NCI-H446 treated with DMSO at 0.1 percent for 48 hours (cell line): ENCODE data around the gene MMP11.

ENCODE experiments used
- DNase-seq: peaks from one replicate; lab custom pipeline; 2025; lab: John Stamatoyannopoulos, UW

MMP11 gene

DNA sequence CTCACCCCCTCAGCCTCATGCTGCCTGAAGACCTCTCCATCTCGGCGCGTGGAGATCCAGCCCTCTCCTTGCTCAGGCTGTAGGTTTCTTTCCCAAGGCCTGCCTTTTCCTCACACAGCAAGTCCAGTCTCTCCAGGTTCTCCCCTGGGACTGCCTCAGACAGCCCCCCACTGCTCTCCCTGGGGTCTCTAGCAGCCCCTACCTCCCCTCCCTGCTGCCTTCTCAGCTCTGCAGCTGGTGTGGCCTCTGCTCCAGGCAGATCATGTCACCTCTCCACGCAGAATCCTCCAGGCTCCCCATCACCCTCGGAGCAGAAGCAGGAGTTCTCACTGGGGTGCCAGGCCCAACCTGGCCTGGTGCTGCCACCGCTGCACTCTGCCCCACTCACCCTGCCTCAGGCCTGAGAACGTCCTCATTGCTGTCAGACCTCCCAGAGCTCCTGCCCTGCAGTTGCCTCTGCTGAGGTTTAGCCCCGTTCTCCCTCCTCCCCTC is 29.3 kb downstream of the MMP11 start:
- DNase-seq = no peak

GRCh38 chr22:23803001-23803819 is 30.6 kb downstream of the MMP11 start:
- DNase-seq = no peak

DNA sequence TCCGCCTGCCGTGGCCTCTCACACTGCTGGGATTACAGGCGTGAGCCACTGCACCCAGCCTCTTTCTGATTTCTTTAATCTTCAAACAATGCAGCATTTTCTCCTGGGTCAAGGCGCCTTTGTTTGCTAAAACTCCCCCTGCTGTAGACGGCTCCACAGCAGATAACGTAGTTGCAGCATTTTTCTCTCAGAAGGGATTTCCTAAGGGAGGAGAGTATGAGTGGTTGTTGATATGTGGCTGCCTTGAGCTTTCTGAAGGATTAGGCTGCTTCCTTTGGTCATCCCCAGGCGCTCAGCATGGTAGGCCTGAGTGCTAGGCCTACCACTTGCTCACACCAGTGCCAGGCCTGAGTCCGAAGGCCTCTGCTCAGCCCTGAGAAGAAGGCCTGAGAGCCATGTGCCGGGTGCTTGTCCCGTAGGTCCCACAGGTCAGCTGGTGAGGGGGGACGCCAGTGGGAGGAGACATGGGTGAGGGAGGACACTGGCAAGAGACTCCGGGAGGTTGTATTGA is 32.2 kb downstream of the MMP11 start:
- no peak for DNase-seq

DNA sequence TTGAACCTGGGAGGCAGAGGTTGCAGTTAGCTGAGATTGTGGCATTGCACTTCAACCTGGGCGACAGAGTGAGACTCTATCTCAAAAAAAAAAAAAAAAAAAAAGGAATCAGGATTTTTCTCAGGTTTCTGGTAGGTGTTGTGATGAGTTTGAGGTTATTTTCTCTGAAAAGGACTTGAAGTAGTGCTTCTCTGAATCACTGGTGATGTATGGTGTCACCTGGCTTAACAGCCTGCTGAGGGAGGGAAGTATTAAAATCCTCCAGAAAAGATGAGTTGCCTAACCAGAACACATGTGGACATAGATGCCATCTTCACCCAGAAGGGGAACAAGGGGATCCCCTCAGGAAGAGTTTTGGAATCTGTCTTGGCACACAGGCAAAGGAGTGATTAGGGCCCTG is 34.2 kb downstream of the MMP11 start:
- no peak for DNase-seq

DNA sequence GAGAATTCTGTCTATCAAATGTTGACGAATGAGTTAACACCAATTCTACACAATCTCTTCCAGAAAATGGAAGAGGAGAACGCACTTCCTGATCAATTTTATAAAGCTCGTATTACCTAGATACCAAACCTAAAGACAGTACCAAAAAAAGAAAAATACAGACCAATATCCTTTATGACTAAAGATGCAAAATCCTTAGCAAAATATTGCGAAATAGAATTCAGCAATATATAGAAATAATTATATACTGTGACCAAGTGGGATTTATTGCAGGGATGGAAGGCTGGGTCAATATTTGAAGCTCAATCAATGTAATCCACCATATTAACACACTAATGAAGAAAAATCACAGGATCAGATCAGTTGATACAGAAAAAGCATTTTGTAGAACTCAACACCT is 39.7 kb downstream of the MMP11 start:
- DNase-seq = no peak

DNA sequence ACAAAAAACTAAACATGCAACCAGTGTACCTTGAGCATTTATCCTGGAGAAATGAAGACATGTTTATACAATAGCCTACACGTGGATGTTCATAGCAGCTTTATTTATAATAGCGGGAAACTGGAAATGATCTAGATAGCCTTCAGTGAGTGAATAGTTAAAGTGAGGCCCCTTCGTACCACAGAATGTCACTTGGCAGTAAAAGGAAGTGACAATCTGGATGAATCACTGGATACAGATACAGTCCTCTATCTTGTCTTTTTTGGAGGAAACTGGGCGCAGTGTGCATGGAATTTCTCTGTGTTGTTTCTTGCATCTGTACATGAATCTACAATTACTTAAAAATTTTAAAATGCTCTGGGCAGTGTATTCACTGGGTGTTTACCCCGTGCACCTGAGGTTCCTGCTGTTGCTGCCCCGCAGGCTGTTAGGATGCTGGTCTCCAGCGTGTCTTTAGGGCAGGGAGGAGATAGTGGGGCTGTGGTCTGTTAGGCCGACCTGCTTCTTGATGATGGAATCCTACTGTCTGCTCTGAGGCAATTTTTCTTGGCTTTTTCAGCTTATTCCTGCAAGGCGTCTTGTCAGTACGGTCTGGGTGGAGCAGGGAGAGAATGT is 43.0 kb downstream of the MMP11 start:
- DNase-seq = no peak

DNA sequence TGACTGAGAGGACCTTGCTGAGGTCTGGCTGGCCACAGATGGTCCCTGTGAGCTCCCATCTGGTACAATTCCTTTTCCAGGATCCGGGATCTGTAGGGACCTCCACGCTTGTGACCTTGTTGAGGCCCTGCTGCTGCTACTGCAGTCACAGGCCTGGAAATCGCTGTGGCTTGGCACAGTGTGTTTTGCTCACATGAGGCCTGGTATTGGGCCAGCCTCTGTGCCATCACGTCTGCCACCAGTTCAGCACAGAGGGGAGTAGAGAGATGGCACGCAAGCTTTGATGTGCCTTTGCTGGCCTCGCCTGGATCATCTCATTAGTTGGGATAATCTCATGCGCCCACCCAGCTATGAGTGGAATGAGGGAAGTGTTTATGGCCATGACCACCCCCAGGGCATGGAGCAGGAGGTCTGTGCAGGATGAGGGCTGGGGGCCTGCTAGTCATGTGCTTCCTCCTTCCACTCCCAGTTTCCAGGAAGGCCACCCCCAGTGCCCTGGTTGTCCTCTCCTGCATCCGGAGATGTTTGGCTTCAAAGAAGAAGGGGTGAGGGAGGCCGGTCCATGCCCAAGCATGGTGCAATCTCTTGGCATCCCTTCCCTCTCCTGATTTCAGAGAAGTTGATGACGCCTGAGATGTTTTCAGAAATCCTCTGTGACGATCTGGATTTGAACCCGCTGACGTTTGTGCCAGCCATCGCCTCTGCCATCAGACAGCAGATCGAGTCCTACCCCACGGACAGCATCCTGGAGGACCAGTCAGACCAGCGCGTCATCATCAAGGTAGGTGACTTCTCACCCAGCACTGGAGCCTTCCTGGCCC is 43.7 kb downstream of the MMP11 start:
- peak; percentile 59 for DNase-seq

GRCh38 chr22:23817146-23817545 is 44.5 kb downstream of the MMP11 start:
- DNase-seq = no peak

- no peak for DNase-seq
Observed at GRCh38 chr22:23818541-23818940, 45.9 kb downstream of the MMP11 start.

DNA sequence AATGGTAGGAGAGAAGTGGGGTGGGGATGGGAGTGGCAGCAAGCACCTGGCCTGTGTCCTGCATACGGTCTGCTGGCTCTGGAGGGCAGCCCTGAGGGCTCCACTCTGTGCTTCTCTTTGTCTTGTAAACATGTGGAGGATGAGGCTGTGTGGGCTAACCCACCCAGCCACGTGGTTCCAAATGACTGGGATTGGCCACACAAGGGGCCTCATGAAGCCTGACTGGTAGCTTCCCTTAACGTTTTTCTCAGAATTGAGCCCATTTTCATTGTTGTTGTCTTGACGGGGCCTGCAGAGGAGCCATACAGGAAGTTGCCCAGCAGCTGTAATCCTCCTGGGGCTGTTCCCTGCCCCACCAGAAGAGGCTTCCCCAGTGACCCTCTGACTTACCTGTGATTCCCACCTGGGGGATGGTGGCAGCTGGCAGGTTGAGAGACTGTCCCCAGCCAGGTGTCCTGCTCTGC is 48.1 kb downstream of the MMP11 start:
- no peak for DNase-seq

- no peak for DNase-seq
Observed at GRCh38 chr22:23822101-23822671, 49.5 kb downstream of the MMP11 start.

DNA sequence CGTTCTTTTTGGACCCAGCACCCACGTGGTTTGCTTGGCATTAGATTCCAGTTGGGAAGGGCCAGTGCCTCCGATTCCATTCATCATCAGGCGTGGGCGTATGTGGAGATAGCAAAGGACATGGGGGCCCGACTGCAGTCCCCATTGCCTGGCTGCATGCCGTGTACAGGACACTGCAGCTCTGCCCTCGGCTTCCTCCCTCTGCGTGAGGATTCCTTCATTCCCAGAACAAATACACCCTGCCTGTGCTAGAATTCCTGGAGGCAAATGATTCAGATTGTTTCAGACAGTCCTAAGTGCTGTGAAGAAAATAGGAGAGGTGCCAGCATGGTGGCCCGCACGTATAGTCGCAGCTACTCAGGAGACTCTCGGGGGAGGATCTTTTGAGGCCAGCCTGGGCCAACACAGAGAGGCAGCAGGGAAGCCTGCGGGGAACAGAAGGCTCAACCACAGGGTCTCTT is 50.7 kb downstream of the MMP11 start:
- DNase-seq = no peak

DNA sequence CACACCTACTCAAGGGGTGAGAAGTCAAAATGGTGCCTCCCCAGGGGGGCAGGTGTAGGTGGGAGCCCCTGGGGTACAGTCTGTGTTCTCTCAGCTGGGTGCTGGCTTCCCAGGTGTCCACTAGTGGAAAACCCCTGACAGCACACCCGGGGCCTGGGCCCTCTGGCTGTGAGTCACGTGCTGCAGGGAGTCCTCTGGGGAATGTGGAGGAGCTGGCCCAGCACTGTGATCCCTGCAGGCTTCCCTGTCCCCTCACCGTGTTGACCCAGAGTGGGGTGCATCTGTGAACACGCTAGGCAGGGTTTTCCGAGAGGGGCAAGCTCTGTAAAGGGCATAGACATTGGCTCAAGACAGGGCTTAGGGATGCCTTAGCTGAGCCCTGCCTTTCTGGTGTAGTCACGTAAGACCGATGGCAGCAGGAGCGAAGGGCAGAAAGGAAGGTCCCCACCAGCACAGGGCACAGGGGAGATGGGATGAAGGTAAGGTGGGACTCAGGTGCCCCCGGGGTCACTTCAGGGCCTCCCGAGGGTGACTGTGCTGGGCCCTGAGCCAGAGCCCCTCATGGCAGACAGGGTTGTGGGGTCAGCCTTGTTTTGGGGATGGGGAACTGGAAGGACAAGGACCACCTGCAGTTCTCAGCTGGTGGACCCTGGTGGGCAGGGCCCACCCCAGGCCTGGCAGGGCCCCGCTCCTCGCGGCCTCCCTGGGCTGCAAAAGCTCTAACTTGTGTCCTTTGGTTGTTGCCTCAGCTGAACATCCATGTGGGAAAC is 52.0 kb downstream of the MMP11 start:
- DNase-seq = no peak

DNA sequence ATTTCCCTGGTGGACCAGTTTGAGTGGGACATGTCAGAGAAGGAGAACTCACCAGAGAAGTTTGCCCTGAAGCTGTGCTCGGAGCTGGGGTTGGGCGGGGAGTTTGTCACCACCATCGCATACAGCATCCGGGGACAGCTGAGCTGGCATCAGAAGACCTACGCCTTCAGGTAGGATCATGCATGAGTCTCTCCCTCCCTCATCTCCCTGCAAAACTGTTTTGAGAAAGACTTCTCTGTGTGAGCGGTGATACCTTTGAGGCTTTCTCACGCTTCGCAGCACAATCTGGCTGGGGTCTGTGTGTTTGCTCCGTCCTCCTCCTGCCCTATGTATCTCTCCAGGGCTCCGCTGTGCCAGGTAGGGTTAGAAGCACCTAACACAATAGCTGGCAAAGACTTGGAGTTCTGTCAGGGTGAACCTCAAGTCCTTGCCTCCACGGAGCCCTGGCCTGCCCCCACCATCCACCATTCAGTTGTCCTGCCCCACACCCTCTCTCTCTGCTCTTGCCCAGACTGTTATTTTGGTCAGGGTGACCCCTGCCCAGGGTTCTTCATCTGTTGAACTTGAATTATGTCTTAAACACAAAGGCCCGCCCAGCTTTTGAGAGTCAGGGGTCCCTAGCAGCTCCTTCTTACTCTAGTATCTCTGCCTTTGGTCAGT is 52.7 kb downstream of the MMP11 start:
- no peak for DNase-seq

DNA sequence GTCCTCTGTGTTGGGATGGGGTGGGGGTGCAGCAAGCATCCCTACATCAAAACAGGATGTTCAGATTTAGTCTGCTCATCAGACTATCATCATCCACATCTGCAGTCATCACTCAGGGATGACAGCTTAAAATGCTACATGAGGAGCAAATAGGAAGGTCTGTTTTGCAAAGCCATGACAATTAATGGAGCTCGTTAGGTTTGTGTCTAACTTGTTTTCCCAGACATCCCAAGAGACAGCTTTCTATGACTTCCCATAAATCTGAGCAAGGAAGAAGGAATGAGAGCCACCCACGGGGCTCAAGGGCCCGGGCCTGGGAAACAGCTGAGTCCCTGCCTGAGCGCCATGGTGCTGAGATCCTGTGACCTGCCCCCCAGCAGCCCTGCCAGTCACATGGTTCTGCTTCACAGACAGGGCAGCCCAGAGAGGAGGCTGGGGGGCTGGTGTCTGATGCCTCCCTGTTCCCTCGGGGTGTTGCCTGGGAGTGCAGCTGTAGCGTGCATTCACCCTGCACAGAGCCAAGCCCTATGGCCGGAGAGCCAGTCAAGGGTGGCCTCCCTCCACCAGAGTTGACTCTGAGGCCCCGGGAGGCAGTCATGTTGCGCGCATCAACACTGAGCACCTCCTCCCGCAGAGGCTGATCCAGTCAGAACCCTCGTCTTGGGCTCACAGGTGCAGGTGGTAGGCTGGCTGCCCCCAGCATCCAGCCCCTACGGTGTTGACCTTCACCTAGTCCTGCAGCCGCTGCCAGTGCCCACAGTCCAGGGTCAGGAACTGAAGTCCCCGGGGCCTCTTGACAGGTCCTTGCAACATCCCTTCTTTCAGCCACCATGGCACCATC is 54.1 kb downstream of the MMP11 start:
- no peak for DNase-seq

GRCh38 chr22:23827351-23827995 is 54.8 kb downstream of the MMP11 start:
- no peak for DNase-seq

GRCh38 chr22:23828800-23829680 is 56.4 kb downstream of the MMP11 start:
- DNase-seq = no peak

GRCh38 chr22:23829845-23830372 is 57.3 kb downstream of the MMP11 start:
- no peak for DNase-seq
